Gastrocnemius medialis (tissue), 4 donors: ENCODE data around the gene CSTF2T.

Source experiments
- CTCF ChIP-seq, 5 experiments: fragments of 450-650 bp in 3 of 5; fragments of 200-600 bp in 2 of 5; sonication (generic) in 2 of 5; IDR thresholded peaks in 4 of 5; conservative IDR thresholded peaks in 1 of 5; 1 replicate in 4 of 5; 2 replicates in 1 of 5; pipeline ENCODE4 v1.5.1; 2016 to 2019; ENCODE audit warnings: antibody characterized with exemption in 5 of 5, mild to moderate bottlenecking in 3 of 5, moderate library complexity in 3 of 5
- POLR2A ChIP-seq, 2 donors: fragments of 450-650 bp; IDR thresholded peaks; one replicate each; pipeline ENCODE4 v1.6.1; 2017; ENCODE audit warnings: antibody characterized with exemption in 2 of 2, mild to moderate bottlenecking in 2 of 2, moderate library complexity in 2 of 2

GRCh38 chr10:51729822-51730555, 30.6 kb upstream of the CSTF2T start:
- TF ChIP-seq CTCF (IDR thresholded peaks at IDR 0.05 in 4 of 5, conservative IDR thresholded peaks at IDR 0.05 in 1 of 5) (no peak), POLR2A (IDR thresholded peaks at IDR 0.05) (no peak)
